OCI-LY7 (cell line): Measurements from ENCODE around the gene SLC31A2. TPM values are rescaled to one million over a fixed set of nuclear protein-coding genes. Genes with fewer than 3 reads are reported as not detected.

Experiments used
- BruUV-seq: library from RNA; stranded (reverse); fragments of 400-500 nt; replicated peaks from 2 replicates; lab custom pipeline; 2021; lab: Mats Ljungman, UMichigan
- CTCF ChIA-PET: fragments of 300-600 bp; sonication (Branson Sonifier 250); formaldehyde crosslinking; loops from one replicate; lab custom pipeline; 2022; ENCODE audit warnings: antibody characterized with exemption; ENCODE audit not compliant: unreplicated experiment; lab: Charles Lee
- POLR2A ChIA-PET: fragments of 300-600 bp; sonication (Branson Sonifier 250); formaldehyde crosslinking; loops from one replicate; lab custom pipeline; 2022; ENCODE audit warnings: antibody characterized with exemption; lab: Charles Lee
- DNase-seq: peaks from one replicate; pipeline ENCODE4 v3.0.0-alpha.2; 2015; ENCODE audit warnings: low spot score
- H2AFZ ChIP-seq: fragments of 200-600 bp; sonication (generic), shearing (Covaris generic); 2 replicates; pipeline ENCODE4 v1.6.1; 2014; ENCODE audit warnings: mild to moderate bottlenecking, antibody characterized with exemption, low read length, moderate library complexity
- H3K27ac ChIP-seq: fragments of 200-600 bp; sonication (generic); 2 replicates; pipeline ENCODE4 v1.5.1; 2014; ENCODE audit warnings: mixed run types, low read depth, mild to moderate bottlenecking, moderate library complexity, low read length, inconsistent platforms; ENCODE audit not compliant: poor library complexity, severe bottlenecking
- H3K36me3 ChIP-seq: fragments of 200-600 bp; sonication (generic); 2 replicates; pipeline ENCODE4 v1.6.1; 2014; ENCODE audit warnings: mild to moderate bottlenecking, antibody characterized with exemption, low read length, moderate library complexity, mixed read lengths; ENCODE audit not compliant: insufficient read depth
- H3K4me1 ChIP-seq: fragments of 200-600 bp; sonication (generic); 2 replicates; pipeline ENCODE4 v1.5.1; 2014; ENCODE audit warnings: mild to moderate bottlenecking, low read length; ENCODE audit not compliant: insufficient read depth, poor library complexity, severe bottlenecking
- H3K4me2 ChIP-seq: fragments of 200-600 bp; sonication (generic); 2 replicates; pipeline ENCODE4 v1.6.1; 2014; ENCODE audit warnings: mild to moderate bottlenecking, low read length
- H3K4me3 ChIP-seq: fragments of 200-600 bp; sonication (generic); 2 replicates; pipeline ENCODE4 v1.5.1; 2014; ENCODE audit warnings: mild to moderate bottlenecking, low read depth, low read length; ENCODE audit not compliant: poor library complexity, severe bottlenecking
- H3K79me2 ChIP-seq: fragments of 200-600 bp; sonication (generic); 2 replicates; pipeline ENCODE4 v1.6.1; 2016; ENCODE audit warnings: low read depth, mild to moderate bottlenecking, low read length, moderate library complexity, mixed read lengths; ENCODE audit not compliant: insufficient read depth
- H3K9me2 ChIP-seq: fragments of 200-600 bp; sonication (generic); 2 replicates; pipeline ENCODE4 v1.6.1; 2016; ENCODE audit warnings: mild to moderate bottlenecking, low read length, mixed read lengths; ENCODE audit not compliant: insufficient read depth
- H3K9me3 ChIP-seq: fragments of 200-600 bp; sonication (generic); 2 replicates; pipeline ENCODE4 v1.6.1; 2014; ENCODE audit warnings: mild to moderate bottlenecking, mixed run types, low read length, mixed read lengths
- H4K20me1 ChIP-seq: fragments of 200-600 bp; sonication (generic); 2 replicates; pipeline ENCODE4 v1.6.1; 2014; ENCODE audit warnings: mild to moderate bottlenecking, antibody characterized with exemption, low read length, moderate library complexity, mixed read lengths; ENCODE audit not compliant: insufficient read depth
- EZH2phosphoT487 ChIP-seq: fragments of 200-600 bp; sonication (generic); IDR thresholded peaks from 2 replicates; pipeline ENCODE4 v1.6.1; 2018; ENCODE audit warnings: low read depth, borderline replicate concordance, mild to moderate bottlenecking, mixed run types, antibody characterized with exemption, low read length, moderate library complexity, mixed read lengths
- intact Hi-C: fragments of 100-400 bp; cut with micrococcal nuclease; formaldehyde crosslinking; loops from one replicate; pipeline ENCODE4 v1.10.0; 2022; ENCODE audit not compliant: unreplicated experiment
- total RNA-seq, 2 experiments: library from RNA; depleted of rRNA in 1 of 2; stranded (reverse); fragments of >200 nt in 1 of 2; shearing (Covaris generic) in 1 of 2; gene quantifications; 2 replicates each; pipeline ENCODE4 v1.2.3, GENCODE V29; 2014 to 2022
- TF ChIP-seq, protein P1 (sequence below): fragments of 200-600 bp; sonication (generic); conservative IDR thresholded peaks from 2 replicates; pipeline ENCODE4 v1.5.1; 2014; ENCODE audit warnings: mild to moderate bottlenecking, antibody characterized with exemption, low read length, moderate library complexity, mixed read lengths

SLC31A2 gene
- total RNA-seq, 2 experiments from 2014 or later = 1.3 to 2.7 TPM

DNA sequence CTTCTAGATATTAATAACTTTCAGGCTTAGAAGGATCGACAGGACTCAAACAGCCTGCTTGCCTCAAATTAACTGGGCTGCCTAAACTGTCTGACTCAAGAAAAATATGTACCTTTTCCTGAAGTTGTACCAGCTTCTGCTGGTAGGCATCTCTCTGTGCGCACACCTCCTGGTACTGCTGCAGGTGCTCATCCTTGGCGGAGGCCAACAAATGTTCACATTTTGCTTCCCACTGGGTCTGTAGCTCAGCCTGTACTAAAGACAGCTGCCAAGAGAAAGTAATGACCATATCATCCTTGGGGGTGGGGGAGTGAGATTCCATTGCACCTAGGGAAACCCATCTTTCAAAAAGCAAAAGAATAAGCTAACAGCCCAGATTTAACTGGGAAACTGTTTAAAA is 22.5 kb downstream of the SLC31A2 start:
- Histone ChIP-seq H3K4me1 (no peaks in the 10 kb centered on the region), H3K27ac (no peak overlapping the region), H3K9me3 (no peaks in the 10 kb centered on the region), H3K4me3 (no peak overlapping the region), H3K4me2 (no peak overlapping the region), H2AFZ (no peak overlapping the region), H4K20me1 (no peaks in the 10 kb centered on the region), H3K36me3 (peaks cover 92% of the 10 kb centered on the region), H3K9me2 (no peaks in the 10 kb centered on the region), H3K79me2 (no peaks in the 10 kb centered on the region)
- ChIA-PET CTCF (no interaction called here), POLR2A (interaction anchor here (0.5 to 1.2 kb wide), 4 partner anchors 13 to 876 kb away, joined by 3 to 4 read pairs (median 3); partner anchors contain the start of genes FKBP15 and SLC31A1)
- DNase-seq = no peak
- intact Hi-C loops = loop anchor here (5.0 kb wide), 1 partner anchor 34 kb away; no protein-coding TSS in a partner anchor
- TF ChIP-seq EZH2phosphoT487 = no peak
- TF ChIP-seq, protein P1, sequence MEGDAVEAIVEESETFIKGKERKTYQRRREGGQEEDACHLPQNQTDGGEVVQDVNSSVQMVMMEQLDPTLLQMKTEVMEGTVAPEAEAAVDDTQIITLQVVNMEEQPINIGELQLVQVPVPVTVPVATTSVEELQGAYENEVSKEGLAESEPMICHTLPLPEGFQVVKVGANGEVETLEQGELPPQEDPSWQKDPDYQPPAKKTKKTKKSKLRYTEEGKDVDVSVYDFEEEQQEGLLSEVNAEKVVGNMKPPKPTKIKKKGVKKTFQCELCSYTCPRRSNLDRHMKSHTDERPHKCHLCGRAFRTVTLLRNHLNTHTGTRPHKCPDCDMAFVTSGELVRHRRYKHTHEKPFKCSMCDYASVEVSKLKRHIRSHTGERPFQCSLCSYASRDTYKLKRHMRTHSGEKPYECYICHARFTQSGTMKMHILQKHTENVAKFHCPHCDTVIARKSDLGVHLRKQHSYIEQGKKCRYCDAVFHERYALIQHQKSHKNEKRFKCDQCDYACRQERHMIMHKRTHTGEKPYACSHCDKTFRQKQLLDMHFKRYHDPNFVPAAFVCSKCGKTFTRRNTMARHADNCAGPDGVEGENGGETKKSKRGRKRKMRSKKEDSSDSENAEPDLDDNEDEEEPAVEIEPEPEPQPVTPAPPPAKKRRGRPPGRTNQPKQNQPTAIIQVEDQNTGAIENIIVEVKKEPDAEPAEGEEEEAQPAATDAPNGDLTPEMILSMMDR = no peak
- no TSS peak for BruUV-seq

DNA sequence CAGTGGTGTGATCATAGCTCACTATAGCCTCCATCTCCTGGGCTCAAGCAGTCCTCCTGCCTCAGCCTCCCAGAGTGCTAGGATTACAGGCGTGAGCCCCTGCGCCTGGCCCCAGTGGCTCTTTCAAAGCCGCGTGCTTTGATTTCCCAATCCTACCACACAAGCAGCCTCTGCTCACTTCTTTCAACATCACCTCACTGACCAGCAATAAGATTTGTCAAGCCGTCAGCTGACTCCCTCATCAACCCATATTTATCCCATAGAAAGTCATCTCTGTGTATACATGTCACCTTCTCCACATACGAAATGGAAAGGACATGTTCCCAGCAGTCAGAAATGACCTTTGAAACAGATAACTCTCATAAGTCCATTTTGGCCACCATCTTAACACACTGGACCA is 26.0 kb downstream of the SLC31A2 start:
- CTCF ChIA-PET = no interaction called here
- Histone ChIP-seq H2AFZ (no peak overlapping the region), H3K9me3 (no peaks in the 10 kb centered on the region), H3K4me3 (no peak overlapping the region), H4K20me1 (no peaks in the 10 kb centered on the region), H3K4me2 (no peak overlapping the region), H3K27ac (no peak overlapping the region), H3K9me2 (no peaks in the 10 kb centered on the region), H3K4me1 (no peaks in the 10 kb centered on the region), H3K36me3 (peaks cover 90% of the 10 kb centered on the region), H3K79me2 (no peaks in the 10 kb centered on the region)
- intact Hi-C loops = no loop called here
- no peak for TF ChIP-seq EZH2phosphoT487
- TF ChIP-seq, protein P1 = no peak
- POLR2A ChIA-PET = interaction anchor here (0.6 to 1.8 kb wide), 6 partner anchors 12 to 58 kb away, joined by 3 to 5 read pairs (median 3); partner anchors contain the start of gene SLC31A2
- no peak for DNase-seq
- BruUV-seq = no TSS peak

DNA sequence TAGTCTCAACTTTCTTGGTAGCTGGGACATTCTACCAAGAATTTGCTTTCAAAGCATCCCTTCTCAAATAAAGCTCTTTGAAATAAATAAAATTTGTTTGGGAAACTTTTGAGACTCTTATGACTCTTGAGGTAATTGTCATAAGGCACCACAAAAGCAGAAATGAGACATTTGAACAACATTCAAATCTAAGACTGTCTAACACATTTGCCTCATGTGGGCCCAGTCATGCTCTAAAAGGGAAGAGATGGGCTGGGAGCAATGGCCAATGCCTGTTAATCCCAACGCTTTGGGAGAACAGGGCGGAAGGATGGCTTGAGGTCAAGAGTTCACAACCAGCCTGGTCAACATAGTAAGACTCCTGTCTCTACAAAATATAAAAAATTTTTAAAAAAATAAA is 26.4 kb downstream of the SLC31A2 start:
- BruUV-seq = no TSS peak
- Histone ChIP-seq H4K20me1 (no peaks in the 10 kb centered on the region), H3K79me2 (no peaks in the 10 kb centered on the region), H3K4me2 (no peak overlapping the region), H3K36me3 (peaks cover 94% of the 10 kb centered on the region), H2AFZ (no peak overlapping the region), H3K4me1 (no peaks in the 10 kb centered on the region), H3K9me3 (no peaks in the 10 kb centered on the region), H3K27ac (no peak overlapping the region), H3K9me2 (no peaks in the 10 kb centered on the region), H3K4me3 (no peak overlapping the region)
- no peak for DNase-seq
- POLR2A ChIA-PET = interaction anchor here (0.6 to 1.8 kb wide), 3 partner anchors 12 to 58 kb away, joined by 3 to 4 read pairs (median 3); no protein-coding TSS in a partner anchor
- TF ChIP-seq, protein P1 = no peak
- no peak for TF ChIP-seq EZH2phosphoT487
- intact Hi-C loops = no loop called here
- CTCF ChIA-PET = no interaction called here
